HG03066 (cell line): ENCODE data around the gene SYCE1L.
"Not testable (repeated sequence)": the region's sequence is repeated elsewhere in the genome, so short reads cannot be mapped to it uniquely, and the experiment has no call there.

Source experiments
- ATAC-seq: cut with Tn5 transposase; IDR thresholded peaks from one replicate; pipeline ENCODE4 v1.9.1; 2021; ENCODE audit warnings: low read depth; ENCODE audit not compliant: unreplicated experiment

The SYCE1L gene

DNA sequence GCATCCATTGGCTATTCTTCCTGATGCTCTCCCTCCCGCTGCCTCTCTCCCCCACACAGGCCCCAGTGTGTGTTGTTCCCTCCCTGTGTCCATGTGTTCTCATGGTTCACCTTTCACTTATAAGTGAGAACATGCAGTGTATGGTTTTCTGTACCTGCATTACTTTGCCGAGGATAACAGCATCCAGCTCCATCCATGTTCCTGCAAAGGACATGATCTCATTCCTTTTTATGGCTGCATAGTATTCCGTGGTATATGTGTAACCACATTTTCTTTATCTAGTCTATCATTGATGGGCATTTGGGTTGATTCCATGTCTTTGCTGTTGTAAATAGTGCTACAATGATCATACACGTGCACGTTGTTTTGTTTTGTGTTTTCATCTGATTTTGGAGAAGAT, 43.3 kb downstream of the SYCE1L start:
- ATAC-seq, result not testable (repeated sequence)

GRCh38 chr16:77246150-77246549, 46.9 kb downstream of the SYCE1L start:
- ATAC-seq, result no peak

DNA sequence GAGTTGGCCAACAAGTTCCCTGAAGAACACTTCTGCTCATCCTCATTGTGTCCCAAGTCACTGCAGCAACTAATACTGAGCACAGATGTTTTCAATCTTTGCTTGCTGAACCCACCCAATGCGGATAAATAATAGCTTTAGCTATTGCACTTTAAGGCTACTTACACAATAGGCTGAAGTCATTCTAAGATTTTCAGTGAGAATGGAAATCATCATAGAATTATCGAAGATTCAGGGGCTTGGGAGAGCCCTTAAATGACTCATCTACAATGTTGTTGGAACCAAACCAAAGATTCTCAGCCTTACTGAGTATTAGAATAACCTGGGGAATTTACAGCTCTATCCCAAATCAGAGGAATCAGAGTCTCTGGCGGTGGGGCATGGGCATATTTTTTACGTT, 51.2 kb downstream of the SYCE1L start:
- ATAC-seq, result no peak
